Endodermal cell (in vitro differentiated cells): ENCODE results near the gene NT5C2. TPM values are rescaled to one million over a fixed set of nuclear protein-coding genes. Genes with fewer than 3 reads are reported as not detected.

Experiments used
- DNase-seq: peaks from one replicate; pipeline ENCODE4 v3.0.0-alpha.2; 2017
- H3K27ac ChIP-seq: 2 replicates; pipeline ENCODE4 v1.5.1; 2013; ENCODE audit warnings: mild to moderate bottlenecking, low read depth, low read length, moderate library complexity
- H3K27me3 ChIP-seq: 2 replicates; pipeline ENCODE4 v1.6.1; 2013; ENCODE audit warnings: mild to moderate bottlenecking, low read length, moderate library complexity; ENCODE audit not compliant: insufficient read depth, control insufficient read depth, poor library complexity, severe bottlenecking
- H3K36me3 ChIP-seq: 2 replicates; pipeline ENCODE4 v1.7.0; 2013; ENCODE audit warnings: mild to moderate bottlenecking, low read length, moderate library complexity; ENCODE audit not compliant: control insufficient read depth, insufficient read depth
- H3K4me1 ChIP-seq: one replicate; pipeline ENCODE4 v1.7.0; 2013; ENCODE audit warnings: low read length; ENCODE audit not compliant: control insufficient read depth, insufficient read depth
- H3K4me3 ChIP-seq: 2 replicates; pipeline ENCODE4 v1.5.1; 2013; ENCODE audit warnings: mild to moderate bottlenecking, low read length, moderate library complexity
- H3K9ac ChIP-seq: 2 replicates; pipeline ENCODE4 v1.6.1; 2013; ENCODE audit warnings: mild to moderate bottlenecking, low read length, moderate library complexity; ENCODE audit not compliant: poor library complexity, severe bottlenecking; ENCODE audit errors: extremely low read depth
- H3K9me3 ChIP-seq: 2 replicates; pipeline ENCODE4 v1.6.1; 2013; ENCODE audit warnings: mild to moderate bottlenecking, low read length, moderate library complexity; ENCODE audit not compliant: control insufficient read depth
- H3K27ac Mint-ChIP-seq: 2 replicates; pipeline ENCODE4 v1.8.0; 2020; ENCODE audit warnings: mixed read lengths
- H3K27me3 Mint-ChIP-seq: 2 replicates; pipeline ENCODE4 v1.8.0; 2021; ENCODE audit warnings: mild to moderate bottlenecking, mixed read lengths; ENCODE audit not compliant: insufficient read depth
- H3K36me3 Mint-ChIP-seq: 2 replicates; pipeline ENCODE4 v1.8.0; 2020; ENCODE audit warnings: low read depth, mixed read lengths
- H3K4me1 Mint-ChIP-seq: 2 replicates; pipeline ENCODE4 v1.8.0; 2020; ENCODE audit warnings: mixed read lengths
- H3K4me3 Mint-ChIP-seq: 2 replicates; pipeline ENCODE4 v1.8.0; 2020; ENCODE audit warnings: mild to moderate bottlenecking, moderate library complexity, mixed read lengths
- H3K9me3 Mint-ChIP-seq: 2 replicates; pipeline ENCODE4 v1.8.0; 2020; ENCODE audit warnings: mild to moderate bottlenecking, mixed read lengths
- WGBS, 2 experiments: methylation state at CpG; one replicate each; pipeline versions ENCODE4 v1.1.5 to v1.1.7; 2013; ENCODE audit warnings: missing lambda C conversion rate in 2 of 2, mixed read lengths in 1 of 2; ENCODE audit not compliant: insufficient coverage in 1 of 2, insufficient read length in 1 of 2; 5-methylcytosine and 5-hydroxymethylcytosine counted together
- total RNA-seq, 2 donors: library from RNA; stranded (reverse); fragmentation: NEBNext Ultra II Directional in 1 of 2; extraction: Animal tissue kit (Norgen Biotek cat#: 25700) in 1 of 2; gene quantifications; 2 replicates in 1 of 2; 3 replicates in 1 of 2; pipeline ENCODE4 v1.2.1, GENCODE V29; 2021
- TF ChIP-seq, protein P1 (sequence below): fragments of 200-600 bp; sonication (generic); conservative IDR thresholded peaks from 2 replicates; pipeline ENCODE4 v1.5.0; 2021; ENCODE audit warnings: antibody characterized with exemption, mild to moderate bottlenecking

Gene NT5C2
- total RNA-seq, 2 donors from 2014 or later = 122 to 148 TPM

DNA sequence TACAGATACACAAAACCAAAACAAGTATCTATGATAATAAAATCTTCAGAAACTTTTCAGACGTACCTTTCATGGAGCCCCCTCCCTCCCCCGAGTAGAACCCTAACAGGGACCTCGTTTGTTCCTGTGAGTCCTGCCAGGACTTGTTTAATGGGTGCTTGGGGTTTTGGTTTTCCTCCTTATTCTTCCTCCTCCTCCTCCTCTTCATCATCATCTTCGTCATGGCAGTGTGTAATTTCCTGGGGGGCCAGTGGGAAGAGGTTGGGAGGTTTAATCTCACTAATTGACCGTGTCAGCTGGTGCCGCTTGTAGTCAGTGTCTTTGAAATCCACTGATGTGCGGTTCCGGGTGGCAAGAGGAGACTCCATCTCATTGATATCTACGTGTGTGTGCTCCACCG is 103.6 kb downstream of the NT5C2 start:
- no peaks in the 10 kb centered on the region for H3K27me3 ChIP-seq

DNA sequence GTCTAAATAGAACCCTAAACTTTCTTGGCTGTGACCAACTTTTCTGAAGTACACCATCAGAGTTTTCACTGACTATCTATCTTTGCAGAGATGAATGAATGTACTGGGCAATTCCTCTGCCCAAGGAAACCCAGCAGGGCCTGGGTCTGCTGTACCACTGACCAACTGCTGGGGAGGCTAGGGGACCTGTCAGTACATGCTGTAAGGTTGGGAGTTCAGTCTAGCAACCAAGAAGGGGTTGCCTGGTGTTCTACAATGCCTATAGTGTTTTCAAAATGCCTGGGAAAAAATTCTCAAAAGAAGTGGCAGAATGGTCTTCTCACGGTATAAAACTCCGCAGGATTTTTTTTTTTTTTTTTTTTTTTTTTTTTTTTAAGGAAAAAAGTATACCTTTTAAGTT is 106.3 kb downstream of the NT5C2 start:
- Mint-ChIP-seq H3K36me3 (peaks cover 63% of the 10 kb centered on the region), H3K9me3 (no peaks in the 10 kb centered on the region), H3K27me3 (no peaks in the 10 kb centered on the region), H3K4me3 (no peak overlapping the region), H3K4me1 (no peaks in the 10 kb centered on the region), H3K27ac (no peak overlapping the region)
- Histone ChIP-seq H3K36me3 (peaks cover 73% of the 10 kb centered on the region), H3K27ac (no peak overlapping the region), H3K4me1 (no peaks in the 10 kb centered on the region), H3K27me3 (no peaks in the 10 kb centered on the region), H3K9me3 (no peaks in the 10 kb centered on the region), H3K4me3 (no peak overlapping the region), H3K9ac (no peak overlapping the region)
- DNase-seq = no peak
- no CpG with 5 or more reads among the region's 2 CpGs for WGBS, 2 experiments
- TF ChIP-seq, protein P1, sequence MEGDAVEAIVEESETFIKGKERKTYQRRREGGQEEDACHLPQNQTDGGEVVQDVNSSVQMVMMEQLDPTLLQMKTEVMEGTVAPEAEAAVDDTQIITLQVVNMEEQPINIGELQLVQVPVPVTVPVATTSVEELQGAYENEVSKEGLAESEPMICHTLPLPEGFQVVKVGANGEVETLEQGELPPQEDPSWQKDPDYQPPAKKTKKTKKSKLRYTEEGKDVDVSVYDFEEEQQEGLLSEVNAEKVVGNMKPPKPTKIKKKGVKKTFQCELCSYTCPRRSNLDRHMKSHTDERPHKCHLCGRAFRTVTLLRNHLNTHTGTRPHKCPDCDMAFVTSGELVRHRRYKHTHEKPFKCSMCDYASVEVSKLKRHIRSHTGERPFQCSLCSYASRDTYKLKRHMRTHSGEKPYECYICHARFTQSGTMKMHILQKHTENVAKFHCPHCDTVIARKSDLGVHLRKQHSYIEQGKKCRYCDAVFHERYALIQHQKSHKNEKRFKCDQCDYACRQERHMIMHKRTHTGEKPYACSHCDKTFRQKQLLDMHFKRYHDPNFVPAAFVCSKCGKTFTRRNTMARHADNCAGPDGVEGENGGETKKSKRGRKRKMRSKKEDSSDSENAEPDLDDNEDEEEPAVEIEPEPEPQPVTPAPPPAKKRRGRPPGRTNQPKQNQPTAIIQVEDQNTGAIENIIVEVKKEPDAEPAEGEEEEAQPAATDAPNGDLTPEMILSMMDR = peak; percentile 48

More for the DNA sequence above, 103.6 kb downstream of the NT5C2 start:
- H3K27me3 Mint-ChIP-seq = no peaks in the 10 kb centered on the region
- Histone ChIP-seq H3K9me3 (no peaks in the 10 kb centered on the region), H3K27ac (no peak overlapping the region), H3K4me1 (no peaks in the 10 kb centered on the region), H3K36me3 (peaks cover 97% of the 10 kb centered on the region), H3K4me3 (no peak overlapping the region), H3K9ac (no peak overlapping the region)
- H3K4me1 Mint-ChIP-seq = no peaks in the 10 kb centered on the region
- WGBS, 2 experiments = 93 to 99% methylated on average over 6 to 10 of the region's 10 CpGs
- no peak overlapping the region for H3K4me3 Mint-ChIP-seq
- peak overlapping the region; percentile 53 for H3K27ac Mint-ChIP-seq
- no peak for DNase-seq
- peaks cover 82% of the 10 kb centered on the region for H3K36me3 Mint-ChIP-seq
- H3K9me3 Mint-ChIP-seq = no peaks in the 10 kb centered on the region
- TF ChIP-seq, protein P1 = no peak

DNA sequence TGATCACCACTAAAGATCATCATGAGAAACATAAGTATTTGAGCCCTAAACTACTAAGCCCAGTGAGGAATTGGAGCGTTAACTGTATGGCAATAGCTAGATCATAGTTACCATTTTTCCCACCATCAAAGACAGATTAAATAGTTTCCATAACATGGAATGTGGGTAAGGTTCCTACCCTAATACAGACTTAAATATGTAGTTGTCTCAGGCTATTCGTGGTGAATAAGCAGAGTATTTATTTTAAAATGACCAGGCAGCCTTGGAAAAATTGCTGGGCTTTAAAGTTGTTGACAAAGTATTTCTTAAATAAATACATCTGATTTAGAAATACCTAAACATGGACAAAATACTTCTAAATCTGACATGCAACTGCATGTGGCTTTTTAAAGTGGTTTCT is 106.8 kb downstream of the NT5C2 start:
- H3K9me3 Mint-ChIP-seq = no peaks in the 10 kb centered on the region
- 93% methylated on average over 2 of the region's 2 CpGs; no CpG with 5 or more reads in 1 of the 2 experiments for WGBS, 2 experiments
- no peaks in the 10 kb centered on the region for H3K4me1 Mint-ChIP-seq
- H3K36me3 ChIP-seq = peaks cover 68% of the 10 kb centered on the region
- no peak overlapping the region for H3K4me3 ChIP-seq
- no peak overlapping the region for H3K27ac Mint-ChIP-seq
- H3K27me3 ChIP-seq = no peaks in the 10 kb centered on the region
- no peak overlapping the region for H3K27ac ChIP-seq
- H3K4me1 ChIP-seq = no peaks in the 10 kb centered on the region
- DNase-seq = no peak
- peaks cover 57% of the 10 kb centered on the region for H3K36me3 Mint-ChIP-seq
- H3K9me3 ChIP-seq = no peaks in the 10 kb centered on the region
- H3K9ac ChIP-seq = no peak overlapping the region
- TF ChIP-seq, protein P1 = no peak
- no peak overlapping the region for H3K4me3 Mint-ChIP-seq
- H3K27me3 Mint-ChIP-seq = no peaks in the 10 kb centered on the region
